Epithelial cell of prostate (primary cell): Measurements from ENCODE around the gene SUPT3H.
"Not testable (repeated sequence)": the region's sequence is repeated elsewhere in the genome, so short reads cannot be mapped to it uniquely, and the experiment has no call there.

Experiments
- DNase-seq: peaks from one replicate; pipeline ENCODE4 v3.0.0-alpha.2; 2011; ENCODE audit warnings: low read depth, low spot score
- H3K27ac ChIP-seq: fragments of 450-650 bp; 2 replicates; pipeline ENCODE4 v1.5.1; 2017; ENCODE audit warnings: mild to moderate bottlenecking

The SUPT3H gene

DNA sequence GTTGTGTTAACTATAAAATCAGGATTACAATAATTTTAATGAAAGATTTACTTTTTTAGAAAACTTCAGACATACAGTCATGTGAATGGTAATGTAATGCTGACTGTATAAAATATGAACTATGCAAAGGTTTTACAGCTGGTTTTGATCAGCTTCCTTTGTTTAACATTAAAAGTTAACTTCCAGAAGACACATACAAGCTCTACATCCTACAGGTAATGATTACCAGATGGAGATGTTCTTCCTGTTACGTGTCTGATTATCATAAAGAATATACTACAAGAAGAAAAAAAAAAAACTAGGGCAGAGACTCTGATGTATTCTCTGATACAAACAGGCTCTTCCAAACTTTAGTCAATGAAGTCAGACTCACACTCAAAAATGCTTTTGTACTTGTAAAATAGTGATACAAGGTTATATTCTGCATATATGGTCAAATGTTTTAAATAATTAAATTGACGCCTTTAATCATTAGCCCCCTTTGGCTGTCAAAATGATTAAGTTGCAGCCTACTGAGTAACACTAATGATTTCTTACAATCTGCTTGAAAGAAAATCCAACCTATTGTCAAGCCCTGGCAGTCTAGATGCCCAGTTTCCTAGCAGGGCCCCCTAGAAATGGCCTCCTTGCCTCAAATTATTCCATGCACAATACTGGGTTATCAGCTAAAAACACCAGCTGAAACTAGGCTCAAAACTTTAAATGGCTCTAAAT is 301.4 kb downstream of the SUPT3H start:
- DNase-seq: no peak
- peak overlapping the region; percentile 87 for H3K27ac ChIP-seq

DNA sequence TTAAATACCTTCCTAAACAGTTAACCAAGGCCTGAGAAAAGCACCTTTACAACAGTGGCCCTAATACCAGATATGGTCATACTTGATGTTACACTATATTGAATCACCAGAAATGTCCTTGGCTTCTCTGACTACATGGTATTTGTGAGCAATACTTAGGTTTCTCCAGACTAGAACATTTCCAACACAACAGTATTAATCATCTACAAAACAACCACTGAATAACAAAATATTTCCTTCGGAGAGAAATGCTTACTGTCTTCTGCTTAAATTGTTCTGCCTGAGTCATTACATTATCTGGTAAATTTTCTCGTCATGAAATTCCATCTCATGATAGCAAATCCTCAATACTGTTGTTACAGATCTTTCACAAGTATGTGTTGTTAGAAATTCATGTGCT is 302.5 kb downstream of the SUPT3H start:
- peak; percentile 86 for DNase-seq
- peak overlapping the region; percentile 87 for H3K27ac ChIP-seq

DNA sequence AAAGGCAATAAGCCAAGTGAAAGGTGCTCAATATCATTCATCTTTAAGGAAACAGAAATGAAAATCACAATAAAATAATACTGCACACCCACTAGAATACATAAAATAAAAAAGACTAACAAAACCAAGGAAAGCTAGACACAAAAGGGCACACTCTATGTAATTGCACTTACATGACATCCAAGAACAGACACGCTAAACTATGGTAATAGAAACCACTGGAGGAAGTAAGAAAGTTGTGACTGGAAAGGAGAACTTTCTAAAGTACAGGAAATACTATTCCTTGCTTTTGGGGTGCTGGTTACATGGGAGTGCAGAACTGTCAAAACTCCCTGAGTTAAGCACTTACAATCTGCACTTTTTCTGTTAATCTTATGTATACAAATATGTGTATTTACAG is 303.3 kb downstream of the SUPT3H start:
- peak overlapping the region; percentile 87 for H3K27ac ChIP-seq
- DNase-seq: no peak

DNA sequence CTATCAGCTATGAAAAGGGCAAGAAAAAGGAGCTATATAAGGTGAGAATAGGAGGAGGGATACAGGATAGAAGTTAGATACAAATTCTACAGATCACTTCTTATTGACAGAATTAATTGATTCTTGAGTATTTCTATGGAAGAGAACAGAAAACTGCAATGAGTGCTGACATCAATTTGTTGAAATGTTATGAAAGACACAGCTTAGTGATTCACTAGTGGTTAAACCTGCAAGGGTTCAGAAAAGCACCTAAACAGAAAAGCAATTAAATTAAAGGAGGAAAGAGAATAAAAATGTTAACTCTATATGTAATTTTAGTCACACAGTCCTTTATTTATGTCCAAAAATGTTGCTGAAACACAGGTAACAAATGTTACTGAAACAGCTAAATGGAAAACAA is 304.0 kb downstream of the SUPT3H start:
- H3K27ac ChIP-seq: peak overlapping the region; percentile 87
- no peak for DNase-seq

DNA sequence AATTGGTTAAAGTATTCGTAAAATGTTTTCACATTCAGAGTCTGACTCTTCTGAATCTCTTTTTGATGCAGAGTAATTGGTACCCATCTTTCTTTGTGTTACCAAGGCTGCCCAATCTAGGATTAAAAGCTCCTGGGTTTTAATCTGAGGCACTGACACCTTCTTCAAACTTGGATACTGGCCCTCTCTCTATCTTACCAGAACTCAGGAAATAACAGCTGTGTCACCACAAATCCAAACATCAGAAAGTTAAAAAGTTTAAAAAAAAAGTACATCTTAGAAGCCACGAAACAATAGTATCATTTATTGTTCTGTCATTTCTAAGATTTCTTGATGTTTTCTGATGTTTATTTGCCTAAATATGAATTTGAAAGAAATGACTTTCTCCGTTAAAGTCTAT is 305.1 kb downstream of the SUPT3H start:
- DNase-seq: no peak
- no peak overlapping the region for H3K27ac ChIP-seq

DNA sequence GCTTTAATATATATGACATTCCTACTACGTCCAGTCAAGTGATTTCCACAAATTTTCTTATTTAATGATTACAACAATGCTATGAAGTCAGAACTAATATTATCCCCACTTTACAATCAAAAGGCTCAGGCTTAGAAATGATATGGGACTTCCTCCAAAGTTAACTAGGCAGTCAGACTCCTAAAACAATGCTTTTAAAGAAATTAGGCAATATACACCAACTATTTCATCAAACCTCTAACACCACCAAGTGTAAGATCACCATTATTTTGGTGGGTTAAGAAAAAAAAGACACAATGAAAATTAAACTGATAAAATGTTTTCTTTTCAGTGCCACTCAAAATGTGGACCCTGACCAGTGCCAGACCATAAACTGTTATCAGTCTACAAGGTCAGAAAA is 305.7 kb downstream of the SUPT3H start:
- no peak overlapping the region for H3K27ac ChIP-seq

DNA sequence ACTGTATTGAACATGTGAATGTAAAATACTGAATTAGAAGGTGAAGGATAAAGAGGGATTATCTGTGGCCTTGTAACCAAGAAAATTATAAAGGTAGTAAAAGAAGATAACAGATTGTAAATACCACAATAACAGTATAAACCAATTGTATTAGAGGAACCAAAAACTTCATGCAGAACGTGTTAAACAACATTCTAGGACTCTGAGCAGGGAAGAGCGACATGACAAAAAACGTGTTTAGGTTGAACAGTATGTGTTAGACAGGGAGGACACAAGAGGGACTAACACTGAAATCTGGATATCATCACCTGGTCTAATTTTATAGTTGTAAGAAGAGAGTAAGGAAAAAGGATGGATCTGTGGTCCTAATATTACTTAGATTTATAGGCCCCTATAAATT is 308.6 kb downstream of the SUPT3H start:
- no peak for DNase-seq
- no peak overlapping the region for H3K27ac ChIP-seq

More for the DNA sequence above, 305.7 kb downstream of the SUPT3H start:
- no peak for DNase-seq

DNA sequence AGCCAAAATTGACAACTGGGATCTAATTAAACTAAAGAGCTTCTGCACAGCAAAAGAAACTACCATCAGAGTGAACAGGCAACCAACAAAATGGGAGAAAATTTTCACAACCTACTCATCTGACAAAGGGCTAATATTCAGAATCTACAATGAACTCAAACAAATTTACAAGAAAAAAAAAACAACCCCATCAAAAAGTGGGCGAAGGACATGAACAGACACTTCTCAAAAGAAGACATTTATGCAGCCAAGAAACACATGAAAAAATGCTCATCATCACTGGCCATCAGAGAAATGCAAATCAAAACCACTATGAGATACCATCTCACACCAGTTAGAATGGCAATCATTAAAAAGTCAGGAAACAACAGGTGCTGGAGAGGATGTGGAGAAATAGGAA is 310.3 kb downstream of the SUPT3H start:
- H3K27ac ChIP-seq, DNase-seq: not testable (repeated sequence)

DNA sequence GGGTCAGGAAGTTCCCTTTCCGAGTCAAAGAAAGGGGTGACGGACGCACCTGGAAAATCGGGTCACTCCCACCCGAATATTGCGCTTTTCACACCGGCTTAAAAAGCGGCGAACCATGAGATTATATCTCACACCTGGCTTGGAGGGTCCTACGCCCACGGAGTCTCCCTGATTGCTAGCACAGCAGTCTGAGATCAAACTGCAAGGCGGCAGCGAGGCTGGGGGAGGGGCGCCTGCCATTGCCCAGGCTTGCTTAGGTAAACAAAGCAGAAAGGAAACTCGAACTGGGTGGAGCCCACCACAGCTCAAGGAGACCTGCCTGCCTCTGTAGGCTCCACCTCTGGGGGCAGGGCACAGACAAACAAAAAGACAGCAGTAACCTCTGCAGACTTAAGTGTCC is 315.1 kb downstream of the SUPT3H start:
- H3K27ac ChIP-seq, DNase-seq: not testable (repeated sequence)

DNA sequence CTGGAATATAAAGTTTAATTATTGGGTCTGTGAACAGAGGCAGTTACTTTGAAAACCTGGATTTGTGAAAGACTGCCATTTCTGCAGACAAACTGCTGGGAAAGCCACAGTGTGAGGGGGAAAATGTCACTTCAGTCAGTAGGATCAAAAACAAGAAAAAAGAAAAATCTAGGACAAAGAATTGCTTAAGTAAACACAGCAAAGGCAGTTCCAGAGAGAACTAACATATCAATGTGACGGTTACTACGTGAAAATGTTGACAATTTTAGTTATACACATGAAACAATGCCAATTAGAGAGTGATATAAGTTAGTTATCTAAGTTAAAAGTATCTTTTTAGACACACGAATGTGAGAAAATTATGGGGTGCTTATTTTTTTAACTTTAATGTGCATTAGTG is 320.0 kb downstream of the SUPT3H start:
- no peak for DNase-seq
- H3K27ac ChIP-seq: no peak overlapping the region

DNA sequence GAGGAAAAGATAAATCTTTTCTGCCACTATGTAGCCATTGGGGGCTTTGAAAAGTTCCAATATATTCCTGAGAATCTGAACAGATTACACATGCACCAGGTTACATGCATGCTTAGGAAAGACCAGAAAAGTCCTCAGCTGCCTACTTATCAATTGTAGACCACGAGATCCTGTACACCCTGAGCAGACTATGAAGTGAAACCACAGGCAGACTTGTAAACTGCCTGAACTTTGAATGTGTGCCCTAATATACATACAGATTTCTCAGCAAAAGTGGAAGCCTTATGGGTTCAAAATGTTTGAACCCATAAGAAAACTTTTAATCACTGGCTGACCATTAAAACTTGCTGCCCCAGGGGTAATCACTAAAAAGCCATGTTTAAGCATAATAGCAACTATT is 323.1 kb downstream of the SUPT3H start:
- H3K27ac ChIP-seq: no peak overlapping the region
- no peak for DNase-seq

DNA sequence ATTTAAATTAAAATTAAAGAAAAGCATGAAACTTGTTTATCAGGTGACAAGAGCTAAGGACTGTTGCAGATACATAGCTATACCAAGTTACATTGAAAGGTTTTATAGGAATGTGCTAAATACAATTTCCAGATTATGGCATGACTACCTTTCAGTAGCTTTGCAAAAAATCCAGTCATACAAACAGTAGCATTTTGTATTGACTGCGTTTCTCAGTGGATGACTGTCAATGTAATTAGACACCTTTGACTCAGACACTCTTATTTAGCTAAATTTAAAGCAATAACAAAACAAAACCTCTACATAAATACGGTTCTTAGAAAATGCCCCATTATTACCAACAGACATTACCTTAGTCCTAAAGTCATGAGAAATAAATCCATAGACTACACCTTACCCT is 325.4 kb downstream of the SUPT3H start:
- H3K27ac ChIP-seq: no peak overlapping the region
- DNase-seq: no peak

DNA sequence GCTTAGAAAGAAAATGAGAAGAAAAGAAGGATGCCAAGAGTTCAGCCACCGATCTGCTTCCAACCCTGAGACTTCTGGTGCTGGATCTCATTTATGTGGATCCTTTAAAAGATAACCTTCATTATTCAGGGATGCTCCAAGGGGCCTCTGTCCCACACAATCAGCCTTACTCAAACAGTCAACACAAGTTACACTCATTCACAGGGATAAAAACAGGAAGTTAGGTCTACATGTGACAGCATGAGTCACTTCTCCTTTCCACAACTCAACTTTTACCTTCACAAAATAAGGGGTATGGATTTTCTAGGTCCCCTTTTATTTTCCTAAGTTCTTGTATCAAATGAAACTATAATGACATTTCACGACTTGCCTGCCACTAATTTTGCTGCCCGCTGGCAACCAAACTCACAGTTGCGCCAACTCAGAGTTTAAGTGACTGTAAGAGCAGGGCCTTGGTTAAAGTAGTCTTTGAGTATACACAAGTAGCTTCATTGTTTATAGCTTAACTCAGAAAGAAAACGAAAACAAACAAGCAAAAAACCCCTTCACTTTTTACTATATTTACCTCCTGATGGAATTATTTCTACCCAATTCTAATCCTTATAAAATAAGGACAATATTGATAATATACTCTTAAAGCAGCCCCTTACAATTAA is 328.4 kb downstream of the SUPT3H start:
- no peak for DNase-seq

DNA sequence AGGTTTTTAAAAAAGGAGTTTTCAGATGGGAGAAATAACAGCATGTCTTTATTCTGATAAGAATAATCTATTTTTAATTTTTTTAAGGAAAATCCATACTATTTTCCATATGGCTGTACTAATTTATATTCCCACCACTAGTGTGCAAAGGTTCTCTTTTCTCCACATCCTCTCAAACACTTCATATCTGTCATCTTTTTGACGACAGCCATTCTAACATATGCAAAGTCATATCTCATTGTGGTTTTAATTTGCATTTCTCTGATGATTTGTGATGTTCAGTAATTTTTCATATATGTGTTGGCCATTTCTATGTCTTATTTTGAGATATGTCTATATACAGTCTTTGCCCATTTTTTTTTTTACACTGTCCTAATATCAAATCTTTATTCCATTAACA is 330.2 kb downstream of the SUPT3H start:
- no peak for DNase-seq
- no peak overlapping the region for H3K27ac ChIP-seq

More for the DNA sequence above, 328.4 kb downstream of the SUPT3H start:
- H3K27ac ChIP-seq: no peak overlapping the region

DNA sequence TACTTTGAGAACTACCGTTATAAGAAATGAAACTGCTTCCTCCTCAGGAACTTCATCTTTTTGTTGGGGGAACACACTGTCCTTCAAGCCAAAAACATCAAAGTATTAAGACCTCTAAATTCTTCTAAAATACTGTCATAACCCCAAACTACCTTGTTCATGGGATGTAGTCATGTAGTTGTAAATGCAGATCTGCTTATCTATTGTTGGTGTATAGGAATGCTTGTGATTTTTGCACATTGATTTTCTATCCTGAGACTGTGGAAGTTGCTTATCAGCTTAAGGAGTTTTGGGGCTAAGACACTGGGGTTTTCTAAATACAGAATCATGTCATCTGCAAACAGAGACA is 332.5 kb downstream of the SUPT3H start:
- DNase-seq: no peak
- no peak overlapping the region for H3K27ac ChIP-seq

DNA sequence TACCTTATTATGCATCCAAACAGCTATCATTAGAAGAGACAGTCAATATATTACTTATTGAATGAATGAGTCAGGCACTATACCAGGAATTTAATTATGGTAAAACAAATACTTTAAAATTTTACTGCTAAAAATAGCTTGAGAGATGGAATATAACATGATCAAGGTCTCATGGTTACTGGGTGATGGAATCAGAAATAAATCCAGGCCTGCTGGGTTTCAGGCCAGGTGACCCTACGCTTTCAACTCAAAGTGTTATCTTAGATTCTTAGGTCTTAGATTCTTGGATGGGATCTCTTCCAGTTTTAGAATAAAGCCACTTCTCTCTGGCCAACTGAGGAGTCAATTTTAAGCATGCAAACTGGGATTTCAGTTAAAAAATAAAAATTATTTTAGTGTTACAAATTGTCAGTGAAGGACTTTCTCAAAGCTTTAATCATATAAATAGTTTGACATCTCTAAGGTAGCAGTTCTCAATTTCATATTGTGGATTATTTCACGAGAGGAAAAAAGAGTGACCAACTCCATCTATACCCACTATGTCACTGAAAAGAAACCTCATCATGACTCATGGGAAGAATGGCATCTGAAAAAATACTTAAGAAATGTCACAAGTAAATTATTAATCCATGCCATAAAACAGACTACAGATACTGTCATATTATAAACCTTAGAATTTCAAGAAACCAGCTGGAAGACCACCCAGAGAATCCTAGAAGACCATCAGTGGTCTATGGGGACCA is 333.1 kb downstream of the SUPT3H start:
- DNase-seq: no peak
- no peak overlapping the region for H3K27ac ChIP-seq

DNA sequence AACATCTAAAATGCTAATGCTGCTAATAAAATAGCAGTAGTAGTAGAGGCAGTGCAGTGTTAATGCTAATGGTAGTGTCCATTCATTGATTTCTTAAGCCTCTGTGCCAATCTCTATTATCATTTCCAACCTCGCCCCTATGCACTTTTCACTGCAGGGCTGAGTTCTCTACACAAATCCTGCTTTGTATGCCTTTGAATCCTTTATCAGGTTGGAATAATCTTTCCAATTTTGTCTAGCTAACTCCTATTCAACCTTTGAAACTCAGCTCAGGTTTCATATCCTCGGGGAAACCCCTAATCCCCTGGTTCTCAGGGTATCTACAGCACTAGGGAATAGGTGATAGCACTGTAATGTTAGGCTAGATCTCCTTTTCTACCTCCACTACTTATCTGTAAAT is 333.6 kb downstream of the SUPT3H start:
- DNase-seq: no peak
- no peak overlapping the region for H3K27ac ChIP-seq

DNA sequence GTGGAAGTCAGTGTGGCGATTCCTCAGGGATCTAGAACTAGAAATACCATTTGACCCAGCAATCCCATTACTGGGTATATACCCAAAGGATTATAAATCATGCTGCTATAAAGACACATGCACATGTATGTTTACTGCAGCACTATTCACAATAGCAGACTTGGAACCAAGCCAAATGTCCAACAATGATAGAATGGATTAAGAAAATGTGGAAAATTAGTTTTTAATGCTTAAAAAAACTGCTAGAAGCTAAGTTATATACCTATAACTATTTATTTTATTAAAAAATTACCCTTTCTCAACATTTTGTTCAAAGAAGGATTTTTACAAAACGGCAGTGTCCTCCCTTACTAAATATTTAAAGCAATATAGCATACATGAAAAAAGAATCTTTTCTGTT is 335.1 kb downstream of the SUPT3H start:
- DNase-seq, H3K27ac ChIP-seq: not testable (repeated sequence)

DNA sequence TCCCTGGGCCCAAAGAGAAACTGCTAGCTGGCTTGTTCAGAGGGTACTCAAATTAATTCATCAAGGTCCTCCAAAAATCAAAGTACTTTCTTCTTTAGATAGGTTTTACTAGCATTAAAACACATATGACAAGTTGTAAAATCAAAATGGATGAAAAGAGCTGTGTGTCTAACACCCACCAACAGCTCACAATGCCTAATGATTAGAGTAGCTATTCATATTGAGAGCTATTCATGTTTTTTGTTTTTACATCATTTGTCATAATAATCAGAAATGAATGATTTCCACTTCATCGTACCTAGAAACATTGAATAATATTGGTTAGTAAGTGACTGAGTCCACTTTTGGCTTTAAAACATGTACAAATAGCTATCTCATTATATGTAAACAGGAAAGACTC is 339.5 kb downstream of the SUPT3H start:
- DNase-seq: no peak
- no peak overlapping the region for H3K27ac ChIP-seq

DNA sequence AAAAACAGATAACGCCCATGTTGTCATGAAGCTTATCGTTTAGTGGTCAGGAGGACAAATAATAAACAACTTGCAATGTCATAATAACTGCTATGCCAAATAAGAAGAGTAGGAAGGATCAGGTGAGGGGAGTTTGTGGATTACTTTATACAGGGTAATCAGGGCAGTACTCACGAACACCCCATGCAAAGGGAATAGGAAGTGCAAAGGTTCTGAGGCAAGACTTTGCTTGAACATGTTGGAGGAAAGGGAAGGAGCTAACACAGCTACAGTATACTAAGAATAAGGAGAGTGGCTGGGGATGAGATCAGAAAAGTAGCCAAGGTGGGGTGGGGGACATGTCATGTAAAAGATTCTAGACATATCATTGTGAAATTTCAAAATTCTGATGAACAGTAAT is 341.6 kb downstream of the SUPT3H start:
- no peak overlapping the region for H3K27ac ChIP-seq
- DNase-seq: no peak

DNA sequence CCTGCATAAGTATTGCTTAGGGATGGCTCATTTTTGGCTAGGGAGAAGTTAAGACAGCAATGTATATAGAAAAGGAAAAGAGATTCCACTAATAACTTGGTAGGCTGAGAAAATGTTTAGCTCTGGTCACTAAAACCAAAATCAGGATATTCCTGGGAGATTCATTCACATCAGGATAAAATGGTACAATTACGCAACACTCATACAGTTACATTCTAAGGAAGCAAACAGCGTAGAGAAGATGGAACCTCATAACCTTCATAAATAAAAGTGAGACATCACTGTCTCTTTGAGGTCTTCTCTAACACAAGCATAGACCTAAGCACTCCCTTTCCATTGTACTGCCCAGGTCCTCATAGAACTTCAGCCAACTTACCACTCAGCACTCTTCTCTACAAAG is 345.3 kb downstream of the SUPT3H start:
- DNase-seq: no peak
- H3K27ac ChIP-seq: no peak overlapping the region
